MM.1S (cell line): ENCODE measurements around the gene C8G.

ENCODE experiments used
- DNase-seq: peaks from one replicate; pipeline ENCODE4 v3.0.0-alpha.2; 2015
- H2AFZ ChIP-seq: fragments of 300-600 bp; sonication (generic); 2 replicates; pipeline ENCODE4 v1.6.0; 2016; ENCODE audit warnings: antibody characterized with exemption, low read length
- H3F3A ChIP-seq: fragments of 300-600 bp; sonication (generic); 2 replicates; pipeline ENCODE4 v1.6.1; 2016; ENCODE audit warnings: mild to moderate bottlenecking, antibody characterized with exemption, low read length, moderate library complexity, mixed read lengths; ENCODE audit not compliant: insufficient read depth
- H3K27ac ChIP-seq: fragments of 300-600 bp; sonication (generic); 2 replicates; pipeline ENCODE4 v1.5.1; 2016; ENCODE audit warnings: mild to moderate bottlenecking, low read length
- H3K27me3 ChIP-seq: fragments of 300-600 bp; sonication (generic); replicated peaks from 2 replicates; pipeline ENCODE4 v1.6.0; 2016; ENCODE audit warnings: low read length; ENCODE audit not compliant: insufficient read depth
- H3K36me3 ChIP-seq: fragments of 300-600 bp; sonication (generic); replicated peaks from 2 replicates; pipeline ENCODE4 v1.6.1; 2016; ENCODE audit warnings: mild to moderate bottlenecking, low read length, mixed read lengths; ENCODE audit not compliant: insufficient read depth
- H3K4me1 ChIP-seq: fragments of 300-600 bp; sonication (generic); 2 replicates; pipeline ENCODE4 v1.6.1; 2016; ENCODE audit warnings: low read length, mixed read lengths
- H3K4me2 ChIP-seq: fragments of 300-600 bp; sonication (generic); 2 replicates; pipeline ENCODE4 v1.6.0; 2016; ENCODE audit warnings: low read depth, low read length
- H3K4me3 ChIP-seq: fragments of 300-600 bp; sonication (generic); 2 replicates; pipeline ENCODE4 v1.5.1; 2016; ENCODE audit warnings: low read length, mixed read lengths
- H3K79me2 ChIP-seq: fragments of 300-600 bp; sonication (generic); 2 replicates; pipeline ENCODE4 v1.6.1; 2016; ENCODE audit warnings: mixed run types, low read length, mixed read lengths
- H3K9ac ChIP-seq: fragments of 300-600 bp; sonication (generic); 2 replicates; pipeline ENCODE4 v1.6.1; 2016; ENCODE audit warnings: low read length, mixed read lengths
- H3K9me2 ChIP-seq: fragments of 300-600 bp; sonication (generic); replicated peaks from 2 replicates; pipeline ENCODE4 v1.6.1; 2016; ENCODE audit warnings: mild to moderate bottlenecking, low read length, mixed read lengths; ENCODE audit not compliant: insufficient read depth
- H3K9me3 ChIP-seq: fragments of 300-600 bp; sonication (generic); replicated peaks from 2 replicates; pipeline ENCODE4 v1.6.1; 2016; ENCODE audit warnings: mild to moderate bottlenecking, low read length, mixed read lengths; ENCODE audit not compliant: insufficient read depth
- H4K20me1 ChIP-seq: fragments of 300-600 bp; sonication (generic); 2 replicates; pipeline ENCODE4 v1.6.1; 2016; ENCODE audit warnings: mild to moderate bottlenecking, low read length, moderate library complexity, mixed read lengths; ENCODE audit not compliant: insufficient read depth
- EZH2 ChIP-seq: fragments of 300-600 bp; sonication (generic); optimal IDR thresholded peaks from 2 replicates; pipeline ENCODE3; 2017; ENCODE audit warnings: low read depth, mild to moderate bottlenecking, antibody characterized with exemption, low read length, mixed read lengths
- EZH2phosphoT487 ChIP-seq: fragments of 300-600 bp; sonication (generic); IDR thresholded peaks from 2 replicates; pipeline ENCODE4 v1.6.1; 2018; ENCODE audit warnings: antibody characterized with exemption, low read length
- TF ChIP-seq, protein P1 (sequence below): fragments of 300-600 bp; sonication (generic); IDR thresholded peaks from 2 replicates; pipeline ENCODE4 v1.5.1; 2016; ENCODE audit warnings: antibody characterized with exemption, low read length, mixed read lengths

Gene C8G

DNA sequence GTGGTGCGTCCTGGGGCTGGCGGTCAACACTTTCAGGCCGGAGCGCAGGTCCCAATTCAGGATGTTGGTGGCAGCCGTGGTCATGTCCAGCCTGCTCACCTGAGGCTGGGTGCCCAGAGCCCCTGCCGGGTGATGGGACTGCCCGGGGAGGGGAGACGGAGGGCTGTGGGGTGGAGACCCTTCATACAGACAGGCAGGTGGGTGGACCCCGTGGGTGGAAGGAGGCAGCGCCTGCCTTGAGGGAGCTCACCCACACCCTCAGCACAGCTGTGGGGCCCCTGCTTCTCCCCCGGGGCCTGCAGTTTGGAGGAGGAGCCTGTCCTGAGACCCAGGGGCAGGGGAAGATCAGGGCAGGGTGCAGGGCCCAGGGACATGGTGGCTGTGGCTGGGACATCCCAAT lies 25.3 kb downstream of the C8G start:
- Histone ChIP-seq H3K9me3 (no peaks in the 10 kb centered on the region), H3K4me3 (no peak overlapping the region), H3K4me1 (no peaks in the 10 kb centered on the region), H3K27ac (no peak overlapping the region), H3K27me3 (peaks cover 81% of the 10 kb centered on the region), H3K9me2 (no peaks in the 10 kb centered on the region), H3K79me2 (no peaks in the 10 kb centered on the region), H3K36me3 (no peaks in the 10 kb centered on the region), H4K20me1 (no peaks in the 10 kb centered on the region), H2AFZ (no peak overlapping the region), H3F3A (no peaks in the 10 kb centered on the region), H3K9ac (no peak overlapping the region), H3K4me2 (no peak overlapping the region)
- DNase-seq = no peak
- TF ChIP-seq EZH2phosphoT487 (no peak), EZH2 (no peak)
- TF ChIP-seq, protein P1, sequence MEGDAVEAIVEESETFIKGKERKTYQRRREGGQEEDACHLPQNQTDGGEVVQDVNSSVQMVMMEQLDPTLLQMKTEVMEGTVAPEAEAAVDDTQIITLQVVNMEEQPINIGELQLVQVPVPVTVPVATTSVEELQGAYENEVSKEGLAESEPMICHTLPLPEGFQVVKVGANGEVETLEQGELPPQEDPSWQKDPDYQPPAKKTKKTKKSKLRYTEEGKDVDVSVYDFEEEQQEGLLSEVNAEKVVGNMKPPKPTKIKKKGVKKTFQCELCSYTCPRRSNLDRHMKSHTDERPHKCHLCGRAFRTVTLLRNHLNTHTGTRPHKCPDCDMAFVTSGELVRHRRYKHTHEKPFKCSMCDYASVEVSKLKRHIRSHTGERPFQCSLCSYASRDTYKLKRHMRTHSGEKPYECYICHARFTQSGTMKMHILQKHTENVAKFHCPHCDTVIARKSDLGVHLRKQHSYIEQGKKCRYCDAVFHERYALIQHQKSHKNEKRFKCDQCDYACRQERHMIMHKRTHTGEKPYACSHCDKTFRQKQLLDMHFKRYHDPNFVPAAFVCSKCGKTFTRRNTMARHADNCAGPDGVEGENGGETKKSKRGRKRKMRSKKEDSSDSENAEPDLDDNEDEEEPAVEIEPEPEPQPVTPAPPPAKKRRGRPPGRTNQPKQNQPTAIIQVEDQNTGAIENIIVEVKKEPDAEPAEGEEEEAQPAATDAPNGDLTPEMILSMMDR = no peak

DNA sequence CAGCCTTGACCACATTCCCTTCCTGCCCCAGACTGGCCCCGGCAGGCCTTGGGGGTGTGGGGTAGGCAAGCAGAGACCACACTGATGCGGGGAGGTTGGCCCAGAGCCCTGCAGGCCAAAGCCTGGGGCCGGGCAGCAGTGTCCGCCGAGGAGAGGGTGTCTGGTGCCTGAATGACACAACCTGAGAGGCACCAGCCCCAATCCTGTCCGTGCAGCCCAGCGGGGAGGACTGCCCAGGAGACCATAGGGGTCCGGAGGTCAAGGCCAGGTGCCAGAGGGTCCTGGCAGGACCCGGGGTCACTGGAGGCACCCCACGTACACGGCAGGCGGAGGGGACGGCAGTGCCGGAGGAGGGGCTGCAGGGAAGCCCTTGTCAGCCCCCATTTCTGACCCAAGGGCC lies 26.7 kb downstream of the C8G start:
- H4K20me1 ChIP-seq = no peaks in the 10 kb centered on the region
- H3K79me2 ChIP-seq = no peaks in the 10 kb centered on the region
- TF ChIP-seq, protein P1 = no peak
- TF ChIP-seq EZH2 = no peak
- no peak for TF ChIP-seq EZH2phosphoT487
- no peaks in the 10 kb centered on the region for H3K4me1 ChIP-seq
- no peak overlapping the region for H3K27ac ChIP-seq
- no peak overlapping the region for H3K4me3 ChIP-seq
- H3K27me3 ChIP-seq = peaks cover 85% of the 10 kb centered on the region
- H3K9ac ChIP-seq = no peak overlapping the region
- no peak overlapping the region for H2AFZ ChIP-seq
- H3K9me3 ChIP-seq = no peaks in the 10 kb centered on the region
- no peak for DNase-seq
- no peaks in the 10 kb centered on the region for H3K9me2 ChIP-seq
- no peaks in the 10 kb centered on the region for H3F3A ChIP-seq
- no peak overlapping the region for H3K4me2 ChIP-seq
- no peaks in the 10 kb centered on the region for H3K36me3 ChIP-seq

DNA sequence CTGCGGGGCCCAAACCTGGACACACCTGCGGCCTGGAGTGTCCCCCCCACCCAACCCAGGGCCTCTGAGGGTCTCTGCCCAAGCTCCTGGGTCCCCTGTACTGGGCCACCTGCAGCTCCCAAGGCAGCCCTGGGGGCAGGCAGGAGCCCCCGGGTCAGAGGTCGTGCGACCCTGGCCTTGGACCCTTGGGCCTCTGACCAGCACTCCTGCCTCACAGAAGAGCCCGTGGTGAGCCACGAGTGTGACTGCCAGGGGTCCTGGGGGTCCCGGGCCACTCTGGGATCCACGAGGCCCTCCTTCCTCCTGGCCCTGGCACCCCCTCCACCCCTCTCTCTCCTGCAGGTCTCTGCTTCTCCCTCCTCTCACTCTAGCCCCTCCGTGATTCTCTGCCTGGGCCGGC lies 27.3 kb downstream of the C8G start:
- Histone ChIP-seq H3K36me3 (no peaks in the 10 kb centered on the region), H2AFZ (no peak overlapping the region), H3K9me2 (no peaks in the 10 kb centered on the region), H3K27me3 (peaks cover 85% of the 10 kb centered on the region), H4K20me1 (no peaks in the 10 kb centered on the region), H3K9ac (no peak overlapping the region), H3K27ac (no peak overlapping the region), H3K4me3 (no peak overlapping the region), H3K4me1 (no peaks in the 10 kb centered on the region), H3F3A (no peaks in the 10 kb centered on the region), H3K79me2 (no peaks in the 10 kb centered on the region), H3K4me2 (no peak overlapping the region), H3K9me3 (no peaks in the 10 kb centered on the region)
- DNase-seq = no peak
- TF ChIP-seq, protein P1 = no peak
- TF ChIP-seq EZH2 = no peak
- TF ChIP-seq EZH2phosphoT487 = no peak
